ENCODE measurements around the gene PTPN5.

DNA sequence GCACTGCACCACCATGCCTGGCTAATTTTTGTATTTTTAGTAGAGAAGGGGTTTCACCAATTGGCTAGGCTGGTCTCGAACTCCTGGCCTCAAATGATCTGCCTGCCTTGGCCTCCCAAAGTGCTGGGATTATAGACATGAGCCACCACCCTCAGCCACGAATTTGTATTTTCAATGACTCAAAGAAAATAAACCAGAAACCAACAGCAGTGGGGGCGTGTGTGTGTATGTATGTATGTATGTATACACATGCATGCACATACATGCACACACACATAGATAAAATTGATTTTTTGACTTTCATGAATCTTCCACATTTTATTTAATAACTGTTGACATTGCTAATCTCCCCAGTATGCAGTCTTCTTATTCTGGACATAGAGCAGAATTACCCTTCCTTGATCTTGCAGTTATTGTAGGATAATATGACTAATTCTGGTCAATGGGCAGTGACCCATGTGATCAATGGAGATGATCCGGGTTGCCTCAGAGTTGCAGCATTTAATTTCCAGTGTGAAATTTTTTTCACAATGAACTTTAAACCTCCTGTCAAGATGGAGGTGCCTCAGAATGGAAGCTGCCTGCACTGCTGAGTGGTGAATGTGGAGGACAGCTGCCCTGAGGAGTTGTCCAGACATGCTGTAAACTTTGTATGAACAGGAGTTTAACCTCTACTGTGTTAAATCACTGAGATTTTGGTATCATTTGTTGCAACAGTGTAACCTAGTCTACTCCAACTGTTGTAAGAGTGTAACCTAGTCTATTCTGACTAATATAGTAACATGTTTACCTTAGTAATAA lies 12.8 kb upstream of the PTPN5 start:
- no peak for TF ChIP-seq POLR2A (IDR thresholded peaks at IDR 0.05)
- TF ChIP-seq, protein P1, sequence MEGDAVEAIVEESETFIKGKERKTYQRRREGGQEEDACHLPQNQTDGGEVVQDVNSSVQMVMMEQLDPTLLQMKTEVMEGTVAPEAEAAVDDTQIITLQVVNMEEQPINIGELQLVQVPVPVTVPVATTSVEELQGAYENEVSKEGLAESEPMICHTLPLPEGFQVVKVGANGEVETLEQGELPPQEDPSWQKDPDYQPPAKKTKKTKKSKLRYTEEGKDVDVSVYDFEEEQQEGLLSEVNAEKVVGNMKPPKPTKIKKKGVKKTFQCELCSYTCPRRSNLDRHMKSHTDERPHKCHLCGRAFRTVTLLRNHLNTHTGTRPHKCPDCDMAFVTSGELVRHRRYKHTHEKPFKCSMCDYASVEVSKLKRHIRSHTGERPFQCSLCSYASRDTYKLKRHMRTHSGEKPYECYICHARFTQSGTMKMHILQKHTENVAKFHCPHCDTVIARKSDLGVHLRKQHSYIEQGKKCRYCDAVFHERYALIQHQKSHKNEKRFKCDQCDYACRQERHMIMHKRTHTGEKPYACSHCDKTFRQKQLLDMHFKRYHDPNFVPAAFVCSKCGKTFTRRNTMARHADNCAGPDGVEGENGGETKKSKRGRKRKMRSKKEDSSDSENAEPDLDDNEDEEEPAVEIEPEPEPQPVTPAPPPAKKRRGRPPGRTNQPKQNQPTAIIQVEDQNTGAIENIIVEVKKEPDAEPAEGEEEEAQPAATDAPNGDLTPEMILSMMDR (IDR thresholded peaks at IDR 0.05): no peak
- TF ChIP-seq POLR2AphosphoS5 (IDR thresholded peaks at IDR 0.05): no peak

All from prostate gland (tissue), 2 donors.